ENCODE results near the gene METTL15. TPM values are rescaled to one million over a fixed set of nuclear protein-coding genes. Genes with fewer than 3 reads are reported as not detected.

METTL15 gene
- total RNA-seq, 1 donor from 2014 or later: 16.3 TPM

- TF ChIP-seq CTCF (IDR thresholded peaks at IDR 0.05): no peak
- no peaks in the 10 kb centered on the region for H3K27me3 Mint-ChIP-seq (ENCODE audit: unreplicated experiment)
- peaks cover 13% of the 10 kb centered on the region for H3K9me3 Mint-ChIP-seq (ENCODE audit: unreplicated experiment)
- H3K36me3 Mint-ChIP-seq (ENCODE audit: unreplicated experiment): peaks cover 10% of the 10 kb centered on the region
- no peak for DNase-seq (ENCODE audit: extremely low spot score, unreplicated experiment)
- peak overlapping the region; percentile 83 for H3K27ac Mint-ChIP-seq (ENCODE audit: unreplicated experiment)
- H3K4me1 Mint-ChIP-seq (ENCODE audit: unreplicated experiment): peaks cover 21% of the 10 kb centered on the region
- H3K4me3 Mint-ChIP-seq (ENCODE audit: unreplicated experiment): no peak overlapping the region
Observed at GRCh38 chr11:28343304-28344233, 235.4 kb downstream of the METTL15 start.

GRCh38 chr11:28346209-28346608 is 238.0 kb downstream of the METTL15 start:
- Mint-ChIP-seq H3K4me3 (ENCODE audit: unreplicated experiment) (no peak overlapping the region), H3K36me3 (ENCODE audit: unreplicated experiment) (no peaks in the 10 kb centered on the region), H3K4me1 (ENCODE audit: unreplicated experiment) (peaks cover 21% of the 10 kb centered on the region), H3K27me3 (ENCODE audit: unreplicated experiment) (no peaks in the 10 kb centered on the region), H3K27ac (ENCODE audit: unreplicated experiment) (no peak overlapping the region), H3K9me3 (ENCODE audit: unreplicated experiment) (no peaks in the 10 kb centered on the region)
- no peak for DNase-seq (ENCODE audit: extremely low spot score, unreplicated experiment)
- TF ChIP-seq CTCF (IDR thresholded peaks at IDR 0.05): no peak

GRCh38 chr11:28346721-28347120 is 238.5 kb downstream of the METTL15 start:
- H3K27ac Mint-ChIP-seq (ENCODE audit: unreplicated experiment): no peak overlapping the region
- no peaks in the 10 kb centered on the region for H3K36me3 Mint-ChIP-seq (ENCODE audit: unreplicated experiment)
- DNase-seq (ENCODE audit: extremely low spot score, unreplicated experiment): no peak

GRCh38 chr11:28347371-28347770 is 239.2 kb downstream of the METTL15 start:
- Mint-ChIP-seq H3K9me3 (ENCODE audit: unreplicated experiment) (no peaks in the 10 kb centered on the region), H3K27ac (ENCODE audit: unreplicated experiment) (no peak overlapping the region), H3K4me3 (ENCODE audit: unreplicated experiment) (no peak overlapping the region), H3K36me3 (ENCODE audit: unreplicated experiment) (no peaks in the 10 kb centered on the region), H3K27me3 (ENCODE audit: unreplicated experiment) (no peaks in the 10 kb centered on the region), H3K4me1 (ENCODE audit: unreplicated experiment) (peaks cover 21% of the 10 kb centered on the region)
- TF ChIP-seq CTCF (IDR thresholded peaks at IDR 0.05): no peak
- no peak for DNase-seq (ENCODE audit: extremely low spot score, unreplicated experiment)

More at GRCh38 chr11:28346721-28347120, 238.5 kb downstream of the METTL15 start:
- no peaks in the 10 kb centered on the region for H3K27me3 Mint-ChIP-seq (ENCODE audit: unreplicated experiment)
- no peak overlapping the region for H3K4me3 Mint-ChIP-seq (ENCODE audit: unreplicated experiment)
- TF ChIP-seq CTCF (IDR thresholded peaks at IDR 0.05): no peak
- H3K4me1 Mint-ChIP-seq (ENCODE audit: unreplicated experiment): peaks cover 21% of the 10 kb centered on the region
- H3K9me3 Mint-ChIP-seq (ENCODE audit: unreplicated experiment): no peaks in the 10 kb centered on the region

GRCh38 chr11:28350216-28350615 is 242.0 kb downstream of the METTL15 start:
- H3K4me3 Mint-ChIP-seq (ENCODE audit: unreplicated experiment): no peak overlapping the region
- no peaks in the 10 kb centered on the region for H3K27me3 Mint-ChIP-seq (ENCODE audit: unreplicated experiment)
- no peak for TF ChIP-seq CTCF (IDR thresholded peaks at IDR 0.05)
- no peak for DNase-seq (ENCODE audit: extremely low spot score, unreplicated experiment)
- peaks cover 3% of the 10 kb centered on the region for H3K9me3 Mint-ChIP-seq (ENCODE audit: unreplicated experiment)
- H3K4me1 Mint-ChIP-seq (ENCODE audit: unreplicated experiment): peaks cover 5% of the 10 kb centered on the region
- H3K36me3 Mint-ChIP-seq (ENCODE audit: unreplicated experiment): peaks cover 2% of the 10 kb centered on the region
- no peak overlapping the region for H3K27ac Mint-ChIP-seq (ENCODE audit: unreplicated experiment)
